HEK293 (cell line): ENCODE data around the gene GHRH.

Experiments
- CTCF ChIA-PET: fragments of 350-600 bp; formaldehyde crosslinking; extraction: SDS; loops from one replicate; lab custom pipeline; 2021; ENCODE audit warnings: antibody characterized with exemption; lab: Yijun Ruan, JAX
- POLR2A ChIA-PET: fragments of 300-600 bp; formaldehyde crosslinking; extraction: SDS; loops from one replicate; lab custom pipeline; 2020; ENCODE audit warnings: antibody characterized with exemption, inconsistent platforms; lab: Yijun Ruan, JAX
- H3K27ac ChIP-seq: fragments of 200-500 bp; sonication (Bioruptor generic); 2 replicates; pipeline ENCODE4 v1.5.1; 2014; ENCODE audit warnings: low read depth, low read length, control low read depth, inconsistent platforms; ENCODE audit errors: extremely low read depth
- H3K36me3 ChIP-seq, 2 experiments: fragments of 200-500 bp in 1 of 2; sonication (Bioruptor generic) in 1 of 2; 1 replicate in 1 of 2; 2 replicates in 1 of 2; pipeline ENCODE4 v1.5.1; 2014 to 2017; ENCODE audit warnings: inconsistent platforms in 2 of 2, low read length in 2 of 2; ENCODE audit not compliant: control insufficient read depth in 2 of 2, insufficient read depth in 1 of 2
- H3K4me1 ChIP-seq: fragments of 200-500 bp; sonication (Bioruptor generic); 2 replicates; pipeline ENCODE4 v1.5.1; 2014; ENCODE audit warnings: mild to moderate bottlenecking, low read length, inconsistent platforms; ENCODE audit not compliant: control insufficient read depth, insufficient read depth
- H3K4me3 ChIP-seq: 2 replicates; pipeline ENCODE4 v1.5.1; 2011; ENCODE audit warnings: low read depth, mild to moderate bottlenecking, control low read depth, low read length, moderate library complexity
- H3K9me3 ChIP-seq: fragments of 200-500 bp; sonication (Bioruptor generic); 2 replicates; pipeline ENCODE4 v1.5.1; 2014; ENCODE audit warnings: low read depth, low read length, inconsistent platforms; ENCODE audit not compliant: control insufficient read depth, insufficient read depth
- EGR2 ChIP-seq: fragments of 450-650 bp; formaldehyde crosslinking; IDR thresholded peaks from 2 replicates; pipeline ENCODE4 v1.5.1; 2016; ENCODE audit warnings: low read depth, missing biosample characterization, missing genetic modification characterization
- HOXD13 ChIP-seq: sonication (generic); formaldehyde crosslinking; IDR thresholded peaks from 2 replicates; pipeline ENCODE4 v1.8.0; 2022; ENCODE audit warnings: missing genetic modification reagents, borderline replicate concordance
- KLF9 ChIP-seq: fragments of 450-650 bp; formaldehyde crosslinking; IDR thresholded peaks from 2 replicates; pipeline ENCODE4 v1.5.1; 2016; ENCODE audit warnings: missing biosample characterization, missing genetic modification characterization, low read depth
- PATZ1 ChIP-seq: fragments of 450-650 bp; formaldehyde crosslinking; IDR thresholded peaks from 2 replicates; pipeline ENCODE4 v1.5.1; 2016; ENCODE audit warnings: missing biosample characterization, missing genetic modification characterization
- PRDM1 ChIP-seq: fragments of 450-650 bp; formaldehyde crosslinking; IDR thresholded peaks from 2 replicates; pipeline ENCODE4; 2016; ENCODE audit warnings: missing biosample characterization, missing genetic modification characterization
- SP3 ChIP-seq: fragments of 450-650 bp; formaldehyde crosslinking; IDR thresholded peaks from 2 replicates; pipeline ENCODE4 v1.5.1; 2016; ENCODE audit warnings: missing biosample characterization, missing genetic modification characterization
- SP7 ChIP-seq: fragments of 450-650 bp; formaldehyde crosslinking; IDR thresholded peaks from 2 replicates; pipeline ENCODE4 v1.5.1; 2016; ENCODE audit warnings: missing biosample characterization, missing genetic modification characterization
- ZBTB17 ChIP-seq: fragments of 450-650 bp; formaldehyde crosslinking; IDR thresholded peaks from 2 replicates; pipeline ENCODE4 v1.5.1; 2016; ENCODE audit warnings: missing biosample characterization, missing genetic modification characterization
- ZBTB21 ChIP-seq: fragments of 450-650 bp; formaldehyde crosslinking; IDR thresholded peaks from 2 replicates; pipeline ENCODE4 v1.5.1; 2017; ENCODE audit warnings: missing biosample characterization, missing genetic modification characterization
- ZFP69B ChIP-seq: fragments of 450-650 bp; formaldehyde crosslinking; IDR thresholded peaks from 2 replicates; pipeline ENCODE4 v1.5.1; 2016; ENCODE audit warnings: missing biosample characterization, missing genetic modification characterization
- ZNF133 ChIP-seq: fragments of 450-650 bp; formaldehyde crosslinking; IDR thresholded peaks from 2 replicates; pipeline ENCODE4 v1.5.1; 2016; ENCODE audit warnings: missing biosample characterization, missing genetic modification characterization
- ZNF184 ChIP-seq: fragments of 450-650 bp; IDR thresholded peaks from 2 replicates; pipeline ENCODE4 v1.5.1; 2018; ENCODE audit warnings: missing biosample characterization, mild to moderate bottlenecking, missing genetic modification characterization
- ZNF239 ChIP-seq: fragments of 450-650 bp; formaldehyde crosslinking; IDR thresholded peaks from 2 replicates; pipeline ENCODE4 v1.5.1; 2016; ENCODE audit warnings: missing biosample characterization, missing genetic modification characterization
- ZNF26 ChIP-seq: fragments of 450-650 bp; formaldehyde crosslinking; IDR thresholded peaks from 2 replicates; pipeline ENCODE4 v1.5.1; 2016; ENCODE audit warnings: missing biosample characterization, missing genetic modification characterization
- ZNF274 ChIP-seq, 2 experiments: fragments of 200-500 bp in 1 of 2; fragments of 450-650 bp in 1 of 2; sonication (Bioruptor generic) in 1 of 2; formaldehyde crosslinking in 1 of 2; IDR thresholded peaks; 2 replicates each; pipeline versions ENCODE4 v1.5.1 to v1.6.1; 2014 to 2016; ENCODE audit warnings: borderline replicate concordance in 1 of 2, inconsistent platforms in 1 of 2, low read length in 1 of 2, missing biosample characterization in 1 of 2, missing genetic modification characterization in 1 of 2
- ZNF350 ChIP-seq: fragments of 450-650 bp; formaldehyde crosslinking; IDR thresholded peaks from 2 replicates; pipeline ENCODE4 v1.5.0; 2017; ENCODE audit warnings: missing biosample characterization, mild to moderate bottlenecking, missing genetic modification characterization
- ZNF366 ChIP-seq: fragments of 450-650 bp; formaldehyde crosslinking; conservative IDR thresholded peaks from 2 replicates; pipeline ENCODE4 v1.5.1; 2016; ENCODE audit warnings: missing biosample characterization, missing genetic modification characterization
- ZNF394 ChIP-seq: fragments of 450-650 bp; formaldehyde crosslinking; IDR thresholded peaks from 2 replicates; pipeline ENCODE4 v1.5.1; 2016; ENCODE audit warnings: missing biosample characterization, missing genetic modification characterization, mild to moderate bottlenecking, moderate library complexity, borderline replicate concordance
- ZNF48 ChIP-seq: fragments of 450-650 bp; formaldehyde crosslinking; IDR thresholded peaks from 2 replicates; pipeline ENCODE4 v1.5.1; 2016; ENCODE audit warnings: missing biosample characterization, missing genetic modification characterization
- ZNF501 ChIP-seq: fragments of 450-650 bp; formaldehyde crosslinking; IDR thresholded peaks from 2 replicates; pipeline ENCODE4 v1.5.1; 2016; ENCODE audit warnings: missing biosample characterization, missing genetic modification characterization
- ZNF544 ChIP-seq: fragments of 450-650 bp; formaldehyde crosslinking; IDR thresholded peaks from 2 replicates; pipeline ENCODE4 v1.5.0; 2017; ENCODE audit warnings: missing biosample characterization, missing genetic modification characterization
- ZNF610 ChIP-seq: fragments of 450-650 bp; formaldehyde crosslinking; IDR thresholded peaks from 2 replicates; pipeline ENCODE4 v1.5.1; 2016; ENCODE audit warnings: missing biosample characterization, missing genetic modification characterization, borderline replicate concordance
- ZNF654 ChIP-seq: fragments of 450-650 bp; formaldehyde crosslinking; IDR thresholded peaks from 2 replicates; pipeline ENCODE4 v1.5.1; 2016; ENCODE audit warnings: low read depth, missing biosample characterization, missing genetic modification characterization
- ZSCAN16 ChIP-seq: fragments of 450-650 bp; formaldehyde crosslinking; IDR thresholded peaks from 2 replicates; pipeline ENCODE4 v1.5.1; 2016; ENCODE audit warnings: missing biosample characterization, missing genetic modification characterization
- TF ChIP-seq, protein P1 (sequence below): IDR thresholded peaks from 2 replicates; pipeline ENCODE4 v1.6.1; 2011; ENCODE audit warnings: mild to moderate bottlenecking, low read depth, low read length, borderline replicate concordance

GHRH gene

DNA sequence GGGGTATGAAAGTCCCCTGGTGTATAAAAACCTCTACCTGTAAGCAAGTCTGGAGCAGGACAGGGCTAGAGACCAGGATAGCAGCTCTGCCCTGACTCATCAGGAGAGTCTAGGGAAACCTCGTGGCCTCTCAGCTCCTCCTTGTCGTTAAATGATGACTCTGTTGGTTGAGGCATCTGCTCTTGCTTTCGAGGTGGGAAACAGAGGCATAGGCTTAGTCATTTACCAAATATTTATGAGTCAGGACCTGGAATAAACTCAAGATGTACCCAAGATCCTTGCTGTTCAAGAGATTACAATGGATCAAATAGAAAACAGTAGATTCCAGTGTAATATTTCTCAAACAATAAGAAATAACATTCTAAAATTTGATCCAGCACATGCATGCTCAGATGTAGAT lies 33.4 kb upstream of the GHRH start:
- no peak overlapping the region for H3K4me3 ChIP-seq
- POLR2A ChIA-PET: interaction anchor here (0.9 kb wide), 1 partner anchor 51 kb away, joined by 6 read pairs; no protein-coding TSS in a partner anchor
- H3K4me1 ChIP-seq: peaks cover 2% of the 10 kb centered on the region; the same call in 1 of the 2 replicates
- no peak overlapping the region for H3K27ac ChIP-seq
- CTCF ChIA-PET: no interaction called here
- TF ChIP-seq ZNF184: no peak; the same call in 1 of the 2 replicates
- no peak for TF ChIP-seq KLF9 (tag by site-specific recombination)
- no peak for TF ChIP-seq ZNF350 (tag by site-specific recombination)
- no peak for TF ChIP-seq ZNF544
- no peak for TF ChIP-seq ZSCAN16 (tag by site-specific recombination)
- peak; percentile 69 for TF ChIP-seq PRDM1 (tag by site-specific recombination)
- TF ChIP-seq ZBTB21 (tag by site-specific recombination): 0 out of 2 replicates have a peak, but pooled peaks have one; percentile 25
- TF ChIP-seq ZNF654 (tag by site-specific recombination): no peak
- TF ChIP-seq SP7: 0 out of 2 replicates have a peak, but pooled peaks have one; percentile 20
- TF ChIP-seq ZNF274 (IDR thresholded peaks at IDR 0.05; ENCODE audit: low read length): no peak
- no peak for TF ChIP-seq ZNF274 (tag by site-specific recombination; IDR thresholded peaks at IDR 0.05; ENCODE audit: borderline replicate concordance)
- TF ChIP-seq EGR2 (tag by site-specific recombination): no peak
- no peak for TF ChIP-seq PATZ1
- TF ChIP-seq ZNF394 (tag by site-specific recombination): peak; percentile 57; the same call in 1 of the 2 replicates
- TF ChIP-seq ZNF48: no peak
- peak; percentile 39; the same call in 1 of the 2 replicates for TF ChIP-seq ZNF366 (tag by site-specific recombination)
- no peak for TF ChIP-seq ZNF133 (tag by site-specific recombination)
- TF ChIP-seq SP3: peak; percentile 31; the same call in 1 of the 2 replicates
- TF ChIP-seq ZNF610 (tag by site-specific recombination): no peak
- TF ChIP-seq ZNF26 (tag by site-specific recombination): no peak
- TF ChIP-seq HOXD13: no peak
- TF ChIP-seq ZNF239 (tag by site-specific recombination): no peak
- TF ChIP-seq ZFP69B (tag by site-specific recombination): no peak
- TF ChIP-seq, protein P1, sequence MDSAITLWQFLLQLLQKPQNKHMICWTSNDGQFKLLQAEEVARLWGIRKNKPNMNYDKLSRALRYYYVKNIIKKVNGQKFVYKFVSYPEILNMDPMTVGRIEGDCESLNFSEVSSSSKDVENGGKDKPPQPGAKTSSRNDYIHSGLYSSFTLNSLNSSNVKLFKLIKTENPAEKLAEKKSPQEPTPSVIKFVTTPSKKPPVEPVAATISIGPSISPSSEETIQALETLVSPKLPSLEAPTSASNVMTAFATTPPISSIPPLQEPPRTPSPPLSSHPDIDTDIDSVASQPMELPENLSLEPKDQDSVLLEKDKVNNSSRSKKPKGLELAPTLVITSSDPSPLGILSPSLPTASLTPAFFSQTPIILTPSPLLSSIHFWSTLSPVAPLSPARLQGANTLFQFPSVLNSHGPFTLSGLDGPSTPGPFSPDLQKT: no peak
- TF ChIP-seq ZNF501 (tag by site-specific recombination): no peak
- TF ChIP-seq ZBTB17 (tag by site-specific recombination): no peak
- H3K9me3 ChIP-seq: no peaks in the 10 kb centered on the region
- peaks cover 0 to 39% of the 10 kb centered on the region in 2 experiments; a peak in 2 of 3 replicates for H3K36me3 ChIP-seq
